Neural crest cell (in vitro differentiated cells): Measurements from ENCODE around the gene SMIM17. TPM values are rescaled to one million over a fixed set of nuclear protein-coding genes. Genes with fewer than 3 reads are reported as not detected.

ENCODE experiments used
- DNase-seq: peaks from one replicate; pipeline ENCODE4 v3.0.0; 2021; ENCODE audit warnings: low read depth, mixed read lengths, low spot score
- H3K27ac Mint-ChIP-seq: one replicate; pipeline ENCODE4 v1.8.0; 2021; ENCODE audit warnings: mild to moderate bottlenecking, mixed read lengths; ENCODE audit not compliant: unreplicated experiment
- H3K27me3 Mint-ChIP-seq: 2 replicates; pipeline ENCODE4 v1.8.0; 2021; ENCODE audit warnings: low read depth, mild to moderate bottlenecking, mixed read lengths
- H3K36me3 Mint-ChIP-seq: 2 replicates; pipeline ENCODE4 v1.8.0; 2021; ENCODE audit warnings: low read depth, mild to moderate bottlenecking, mixed read lengths
- H3K4me1 Mint-ChIP-seq: 2 replicates; pipeline ENCODE4 v1.8.0; 2021; ENCODE audit warnings: mixed read lengths
- H3K4me3 Mint-ChIP-seq: one replicate; pipeline ENCODE4 v1.8.0; 2021; ENCODE audit warnings: mild to moderate bottlenecking, mixed read lengths
- H3K9me3 Mint-ChIP-seq: 2 replicates; pipeline ENCODE4 v1.8.0; 2021; ENCODE audit warnings: mixed read lengths
- total RNA-seq: library from RNA; stranded (reverse); gene quantifications from 2 replicates; pipeline ENCODE4 v1.2.1, GENCODE V29; 2021
- TF ChIP-seq, protein P1 (sequence below): fragments of 200-600 bp; sonication (generic); conservative IDR thresholded peaks from 2 replicates; pipeline ENCODE4 v1.5.0; 2021; ENCODE audit warnings: antibody characterized with exemption, mild to moderate bottlenecking

Gene SMIM17
- total RNA-seq, 1 donor from 2014 or later, result 0.89 TPM

DNA sequence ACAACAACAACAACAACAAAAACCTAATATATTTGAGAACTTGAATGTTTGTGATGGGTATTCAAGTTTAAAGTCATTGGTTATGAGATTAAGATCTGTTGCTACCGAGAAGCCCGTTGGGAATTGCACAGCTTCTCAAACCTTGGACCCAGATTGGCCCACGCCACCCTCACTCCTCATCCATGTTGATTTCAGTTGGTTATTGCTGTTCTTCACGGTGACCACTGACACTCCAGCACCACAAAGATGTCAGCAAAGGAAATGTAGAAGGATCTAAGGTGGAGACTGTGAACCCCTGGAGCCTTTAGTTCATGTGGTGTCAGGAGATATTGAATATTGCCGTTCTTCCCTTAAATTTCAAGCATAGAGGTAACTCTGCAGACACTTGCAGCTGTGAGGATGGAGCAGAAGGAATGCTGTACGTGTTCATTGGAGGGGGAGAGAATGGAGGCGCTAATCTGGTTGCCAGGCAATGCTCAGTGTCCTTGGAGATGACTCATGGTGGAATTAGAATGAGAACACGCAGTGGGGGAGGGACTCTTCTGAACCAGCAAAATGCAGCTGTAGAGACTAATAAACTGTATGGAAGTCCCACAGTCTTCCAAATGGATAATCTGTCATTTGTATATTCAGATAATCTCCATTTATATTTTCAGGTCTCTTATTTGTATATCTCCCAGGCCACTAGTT is 49.4 kb downstream of the SMIM17 start:
- Mint-ChIP-seq H3K4me1 (no peaks in the 10 kb centered on the region), H3K4me3 (no peak overlapping the region), H3K27me3 (no peaks in the 10 kb centered on the region), H3K27ac (no peak overlapping the region), H3K36me3 (peaks cover 9% of the 10 kb centered on the region), H3K9me3 (peaks cover 24% of the 10 kb centered on the region)
- TF ChIP-seq, protein P1, sequence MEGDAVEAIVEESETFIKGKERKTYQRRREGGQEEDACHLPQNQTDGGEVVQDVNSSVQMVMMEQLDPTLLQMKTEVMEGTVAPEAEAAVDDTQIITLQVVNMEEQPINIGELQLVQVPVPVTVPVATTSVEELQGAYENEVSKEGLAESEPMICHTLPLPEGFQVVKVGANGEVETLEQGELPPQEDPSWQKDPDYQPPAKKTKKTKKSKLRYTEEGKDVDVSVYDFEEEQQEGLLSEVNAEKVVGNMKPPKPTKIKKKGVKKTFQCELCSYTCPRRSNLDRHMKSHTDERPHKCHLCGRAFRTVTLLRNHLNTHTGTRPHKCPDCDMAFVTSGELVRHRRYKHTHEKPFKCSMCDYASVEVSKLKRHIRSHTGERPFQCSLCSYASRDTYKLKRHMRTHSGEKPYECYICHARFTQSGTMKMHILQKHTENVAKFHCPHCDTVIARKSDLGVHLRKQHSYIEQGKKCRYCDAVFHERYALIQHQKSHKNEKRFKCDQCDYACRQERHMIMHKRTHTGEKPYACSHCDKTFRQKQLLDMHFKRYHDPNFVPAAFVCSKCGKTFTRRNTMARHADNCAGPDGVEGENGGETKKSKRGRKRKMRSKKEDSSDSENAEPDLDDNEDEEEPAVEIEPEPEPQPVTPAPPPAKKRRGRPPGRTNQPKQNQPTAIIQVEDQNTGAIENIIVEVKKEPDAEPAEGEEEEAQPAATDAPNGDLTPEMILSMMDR, result no peak
- DNase-seq, result no peak

- no peak overlapping the region for H3K4me3 Mint-ChIP-seq
- H3K4me1 Mint-ChIP-seq, result no peaks in the 10 kb centered on the region
- H3K36me3 Mint-ChIP-seq, result peaks cover 5% of the 10 kb centered on the region
- no peak for DNase-seq
- peaks cover 12% of the 10 kb centered on the region for H3K9me3 Mint-ChIP-seq
- no peaks in the 10 kb centered on the region for H3K27me3 Mint-ChIP-seq
- H3K27ac Mint-ChIP-seq, result no peak overlapping the region
- TF ChIP-seq, protein P1, result no peak
Measured at GRCh38 chr19:56699552-56699951, 56.6 kb downstream of the SMIM17 start.

GRCh38 chr19:56701895-56702294 is 58.9 kb downstream of the SMIM17 start:
- Mint-ChIP-seq H3K36me3 (peaks cover 5% of the 10 kb centered on the region), H3K4me1 (no peaks in the 10 kb centered on the region), H3K9me3 (peaks cover 20% of the 10 kb centered on the region), H3K4me3 (no peak overlapping the region), H3K27ac (no peak overlapping the region), H3K27me3 (no peaks in the 10 kb centered on the region)
- TF ChIP-seq, protein P1, result no peak
- DNase-seq, result no peak

- H3K27me3 Mint-ChIP-seq, result no peaks in the 10 kb centered on the region
- H3K36me3 Mint-ChIP-seq, result peaks cover 6% of the 10 kb centered on the region
- H3K4me3 Mint-ChIP-seq, result no peak overlapping the region
- peaks cover 24% of the 10 kb centered on the region for H3K9me3 Mint-ChIP-seq
- no peak overlapping the region for H3K27ac Mint-ChIP-seq
- no peaks in the 10 kb centered on the region for H3K4me1 Mint-ChIP-seq
- no peak for DNase-seq
- TF ChIP-seq, protein P1, result no peak
Measured at GRCh38 chr19:56705939-56706338, 63.0 kb downstream of the SMIM17 start.

Other genes with a start within 250 kb of the SMIM17 start
- 4.2 and 5.1 TPM in 2 replicates for gene ZNF582, start 249.6 kb upstream of the SMIM17 start, total RNA-seq
- 9.2 and 9.8 TPM in 2 replicates for gene ZNF583, start 238.8 kb upstream of the SMIM17 start, total RNA-seq
- gene ZNF667, start 165.8 kb upstream of the SMIM17 start, total RNA-seq, result not detected in 2 replicates
- gene ZNF471, start 135.3 kb upstream of the SMIM17 start, total RNA-seq, result not detected in 2 replicates
- 7.4 and 8.0 TPM in 2 replicates for gene ZFP28, start 104.2 kb upstream of the SMIM17 start, total RNA-seq
- gene ZNF470, start 75.7 kb upstream of the SMIM17 start, total RNA-seq, result 8.4 and 9.1 TPM in 2 replicates
- gene ZNF71, start 47.9 kb upstream of the SMIM17 start, total RNA-seq, result 21.7 TPM in 2 replicates
- 0.11 TPM in 1 of 2 replicates, not detected in the other for gene ZNF835, start 28.6 kb downstream of the SMIM17 start, total RNA-seq
- not detected in 2 replicates for gene PEG3, start 197.6 kb downstream of the SMIM17 start, total RNA-seq
- gene ZIM2, start 197.6 kb downstream of the SMIM17 start, total RNA-seq, result not detected in 2 replicates